Fibroblast of pulmonary artery (primary cell): Measurements from ENCODE around the gene PDCL3.
A peak's percentile ranks its signal among the peaks of the same experiment; 100 is the strongest.

ENCODE experiments used
- DNase-seq: peaks from one replicate; pipeline ENCODE4 v3.0.0-alpha.2; 2010; ENCODE audit warnings: low read depth
- H3K4me3 ChIP-seq: replicated peaks from 2 replicates; pipeline ENCODE4 v1.5.1; 2011; ENCODE audit warnings: low read depth, mild to moderate bottlenecking, control low read depth, low read length, moderate library complexity
- CTCF ChIP-seq: IDR thresholded peaks from 2 replicates; pipeline ENCODE4 v1.5.1; 2011; ENCODE audit warnings: mild to moderate bottlenecking, control low read depth, low read length, inconsistent platforms; ENCODE audit errors: missing control alignments

Gene PDCL3

GRCh38 chr2:100592226-100592625 lies 29.4 kb downstream of the PDCL3 start:
- TF ChIP-seq CTCF = no peak
- H3K4me3 ChIP-seq = no peak overlapping the region
- DNase-seq = peak; percentile 47

- DNase-seq = no peak
- H3K4me3 ChIP-seq = no peak overlapping the region
- no peak for TF ChIP-seq CTCF
Observed at GRCh38 chr2:100596465-100596864, 33.7 kb downstream of the PDCL3 start.

- no peak overlapping the region for H3K4me3 ChIP-seq
- DNase-seq = no peak
- TF ChIP-seq CTCF = no peak
Observed at GRCh38 chr2:100599566-100599965, 36.8 kb downstream of the PDCL3 start.

GRCh38 chr2:100601661-100602060 lies 38.9 kb downstream of the PDCL3 start:
- no peak overlapping the region for H3K4me3 ChIP-seq
- DNase-seq = no peak
- no peak for TF ChIP-seq CTCF

- no peak for DNase-seq
- no peak for TF ChIP-seq CTCF
- no peak overlapping the region for H3K4me3 ChIP-seq
Observed at GRCh38 chr2:100603414-100603813, 40.6 kb downstream of the PDCL3 start.

- peak; percentile 35 for DNase-seq
- no peak overlapping the region for H3K4me3 ChIP-seq
- TF ChIP-seq CTCF = no peak
Observed at GRCh38 chr2:100603948-100604633, 41.3 kb downstream of the PDCL3 start.

- no peak for DNase-seq
- no peak for TF ChIP-seq CTCF
- H3K4me3 ChIP-seq = no peak overlapping the region
Observed at GRCh38 chr2:100606332-100606725, 43.5 kb downstream of the PDCL3 start.
